ENCODE results near the gene SAP30BP. TPM values are rescaled to one million over a fixed set of nuclear protein-coding genes. Genes with fewer than 3 reads are reported as not detected.
"Not testable (repeated sequence)": the region's sequence is repeated elsewhere in the genome, so short reads cannot be mapped to it uniquely, and the experiment has no call there.

The SAP30BP gene
- total RNA-seq, 1 donor from 2014 or later: 84.6 TPM

GRCh38 chr17:75633486-75634375, 33.4 kb upstream of the SAP30BP start:
- peak; percentile 50 for DNase-seq (ENCODE audit: extremely low read depth, low read depth, low spot score)

GRCh38 chr17:75634376-75634740, 32.8 kb upstream of the SAP30BP start:
- DNase-seq (ENCODE audit: extremely low read depth, low read depth, low spot score): no peak

GRCh38 chr17:75634754-75635609, 32.2 kb upstream of the SAP30BP start:
- DNase-seq (ENCODE audit: extremely low read depth, low read depth, low spot score): no peak

- DNase-seq (ENCODE audit: extremely low read depth, low read depth, low spot score): no peak
These were observed 31.4 kb upstream of the SAP30BP start for GRCh38 chr17:75635610-75636202.

- DNase-seq (ENCODE audit: extremely low read depth, low read depth, low spot score): no peak
These were observed 30.6 kb upstream of the SAP30BP start for GRCh38 chr17:75636381-75637142.

GRCh38 chr17:75637143-75637538, 30.0 kb upstream of the SAP30BP start:
- DNase-seq (ENCODE audit: extremely low read depth, low read depth, low spot score): no peak

- no peak for DNase-seq (ENCODE audit: extremely low read depth, low read depth, low spot score)
These were observed 29.6 kb upstream of the SAP30BP start for GRCh38 chr17:75637551-75637950.

GRCh38 chr17:75638039-75638438, 29.1 kb upstream of the SAP30BP start:
- not testable (repeated sequence) for DNase-seq (ENCODE audit: extremely low read depth, low read depth, low spot score)

- no peak for DNase-seq (ENCODE audit: extremely low read depth, low read depth, low spot score)
These were observed 28.2 kb upstream of the SAP30BP start for GRCh38 chr17:75638893-75639292.

GRCh38 chr17:75639327-75639726, 27.8 kb upstream of the SAP30BP start:
- no peak for DNase-seq (ENCODE audit: extremely low read depth, low read depth, low spot score)

- DNase-seq (ENCODE audit: extremely low read depth, low read depth, low spot score): no peak
These were observed 27.2 kb upstream of the SAP30BP start for GRCh38 chr17:75639771-75640555.

- no peak for DNase-seq (ENCODE audit: extremely low read depth, low read depth, low spot score)
These were observed 26.5 kb upstream of the SAP30BP start for GRCh38 chr17:75640556-75641119.

- no peak for DNase-seq (ENCODE audit: extremely low read depth, low read depth, low spot score)
These were observed 25.8 kb upstream of the SAP30BP start for GRCh38 chr17:75641343-75641742.

GRCh38 chr17:75642182-75642783, 24.9 kb upstream of the SAP30BP start:
- no peak for DNase-seq (ENCODE audit: extremely low read depth, low read depth, low spot score)

- DNase-seq (ENCODE audit: extremely low read depth, low read depth, low spot score): no peak
These were observed 24.1 kb upstream of the SAP30BP start for GRCh38 chr17:75642784-75643642.

- DNase-seq (ENCODE audit: extremely low read depth, low read depth, low spot score): no peak
These were observed 23.5 kb upstream of the SAP30BP start for GRCh38 chr17:75643643-75644017.

GRCh38 chr17:75645501-75645888, 21.6 kb upstream of the SAP30BP start:
- DNase-seq (ENCODE audit: extremely low read depth, low read depth, low spot score): no peak
